Activated CD4-positive, alpha-beta T cell treated with anti-CD3 and anti-CD28 coated beads, Interleukin-2, amount 10 ng/mL, durations not matched to agents 24 days and 14 days (primary cell): ENCODE measurements around the gene NIPBL. TPM values are rescaled to one million over a fixed set of nuclear protein-coding genes. Genes with fewer than 3 reads are reported as not detected.
"Not testable (repeated sequence)": the region's sequence is repeated elsewhere in the genome, so short reads cannot be mapped to it uniquely, and the experiment has no call there.

Experiments used
- DNase-seq: peaks from one replicate; pipeline ENCODE4 v3.0.0; 2022
- H3K27ac Mint-ChIP-seq: one replicate; pipeline ENCODE4 v1.8.0; 2022; ENCODE audit warnings: mild to moderate bottlenecking, mixed read lengths
- H3K27me3 Mint-ChIP-seq: one replicate; pipeline ENCODE4 v1.8.0; 2022; ENCODE audit warnings: mixed read lengths
- H3K36me3 Mint-ChIP-seq: one replicate; pipeline ENCODE4 v1.8.0; 2022; ENCODE audit warnings: low read depth, mild to moderate bottlenecking, mixed read lengths
- H3K4me1 Mint-ChIP-seq: one replicate; pipeline ENCODE4 v1.8.0; 2021; ENCODE audit warnings: mixed read lengths
- H3K4me3 Mint-ChIP-seq: one replicate; pipeline ENCODE4 v1.8.0; 2022; ENCODE audit warnings: mild to moderate bottlenecking, moderate library complexity, mixed read lengths
- H3K9me3 Mint-ChIP-seq: one replicate; pipeline ENCODE4 v1.8.0; 2021; ENCODE audit warnings: mixed read lengths
- intact Hi-C: fragments of 100-400 bp; cut with micrococcal nuclease; formaldehyde crosslinking; loops from one replicate; pipeline ENCODE4 v1.15.1; 2023
- total RNA-seq: library from RNA; stranded (reverse); gene quantifications from 2 replicates; pipeline ENCODE4 v1.2.3, GENCODE V29; 2022

The NIPBL gene
- total RNA-seq, 1 donor from 2014 or later: 49.6 TPM

DNA sequence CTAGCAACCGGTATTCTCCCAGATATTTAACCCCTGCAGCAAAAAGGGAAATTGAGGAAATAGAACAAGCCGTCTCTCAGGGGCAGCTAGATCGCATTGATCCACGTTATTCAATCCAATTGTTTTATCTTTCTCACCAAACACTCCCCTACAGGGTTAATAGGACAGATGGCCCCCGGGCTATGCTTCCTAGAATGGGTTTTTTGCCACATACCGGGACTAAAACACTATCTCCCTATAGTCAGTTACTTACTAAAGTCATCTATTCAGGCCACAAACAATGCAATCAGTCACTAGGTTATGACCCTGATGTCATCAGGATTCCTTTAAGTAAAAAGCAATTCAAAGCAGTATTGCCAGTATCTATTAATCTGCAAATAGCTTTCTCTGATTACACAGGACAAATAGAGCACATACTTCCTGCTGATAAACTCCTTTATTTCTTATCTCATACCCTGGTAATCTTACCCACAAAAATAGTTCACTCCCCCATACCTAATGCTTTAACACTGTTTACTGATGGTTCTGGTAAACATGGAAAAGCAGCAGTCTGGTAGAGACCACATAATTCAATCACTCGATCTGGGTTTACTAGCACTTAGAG lies 213.7 kb downstream of the NIPBL start:
- peaks cover 6% of the 10 kb centered on the region for H3K9me3 Mint-ChIP-seq
- intact Hi-C loops: no loop called here
- no peak for DNase-seq
- H3K4me1 Mint-ChIP-seq: peaks cover 2% of the 10 kb centered on the region
- no peak overlapping the region for H3K27ac Mint-ChIP-seq
- no peaks in the 10 kb centered on the region for H3K27me3 Mint-ChIP-seq
- peaks cover 4% of the 10 kb centered on the region for H3K36me3 Mint-ChIP-seq
- H3K4me3 Mint-ChIP-seq: no peak overlapping the region

DNA sequence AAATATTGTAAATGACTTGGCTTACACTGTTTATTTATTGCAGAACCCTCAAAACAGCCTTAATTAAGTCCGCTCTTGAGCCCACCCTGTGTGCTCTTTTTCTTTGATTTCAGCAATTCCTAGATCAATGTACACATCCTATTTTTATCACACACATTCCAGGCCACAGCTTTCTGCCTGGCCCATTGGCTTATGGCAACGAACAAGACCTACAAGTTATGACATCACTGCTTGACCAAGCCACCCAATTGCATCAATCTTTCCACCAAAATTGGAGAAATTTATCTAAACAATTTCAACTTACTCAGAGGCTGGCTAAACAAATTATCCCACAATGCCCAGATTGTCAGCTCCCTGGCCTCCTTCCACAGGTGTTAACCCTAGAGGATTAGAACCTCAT lies 214.2 kb downstream of the NIPBL start:
- no peak overlapping the region for H3K27ac Mint-ChIP-seq
- DNase-seq: no peak
- H3K4me1 Mint-ChIP-seq: peaks cover 2% of the 10 kb centered on the region
- intact Hi-C loops: no loop called here
- H3K27me3 Mint-ChIP-seq: no peaks in the 10 kb centered on the region
- H3K4me3 Mint-ChIP-seq: no peak overlapping the region
- H3K36me3 Mint-ChIP-seq: peaks cover 4% of the 10 kb centered on the region
- H3K9me3 Mint-ChIP-seq: peaks cover 6% of the 10 kb centered on the region

DNA sequence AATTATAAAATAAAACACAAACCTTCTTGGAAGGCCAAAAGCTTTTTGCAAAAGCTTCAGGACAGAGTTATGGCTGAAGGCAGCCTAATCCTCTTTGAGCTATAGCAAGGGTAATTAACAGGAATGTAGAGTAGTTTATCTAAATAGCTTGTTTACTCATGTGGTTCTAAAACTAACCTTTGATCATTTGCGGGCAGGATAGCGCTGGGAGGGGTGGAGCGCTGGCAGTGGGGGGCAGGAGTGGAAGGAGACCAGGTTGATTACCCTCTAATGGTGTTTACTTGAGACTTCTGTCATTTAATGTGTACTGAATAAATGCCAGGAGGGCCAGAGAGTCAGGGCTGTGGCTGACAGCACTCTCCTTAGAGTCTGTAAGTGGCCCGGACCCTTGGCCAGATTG lies 217.2 kb downstream of the NIPBL start:
- H3K9me3 Mint-ChIP-seq: peaks cover 25% of the 10 kb centered on the region
- H3K4me3 Mint-ChIP-seq, H3K4me1 Mint-ChIP-seq, H3K27ac Mint-ChIP-seq, intact Hi-C loops, H3K27me3 Mint-ChIP-seq, DNase-seq: not testable (repeated sequence)
- H3K36me3 Mint-ChIP-seq: peaks cover 17% of the 10 kb centered on the region

DNA sequence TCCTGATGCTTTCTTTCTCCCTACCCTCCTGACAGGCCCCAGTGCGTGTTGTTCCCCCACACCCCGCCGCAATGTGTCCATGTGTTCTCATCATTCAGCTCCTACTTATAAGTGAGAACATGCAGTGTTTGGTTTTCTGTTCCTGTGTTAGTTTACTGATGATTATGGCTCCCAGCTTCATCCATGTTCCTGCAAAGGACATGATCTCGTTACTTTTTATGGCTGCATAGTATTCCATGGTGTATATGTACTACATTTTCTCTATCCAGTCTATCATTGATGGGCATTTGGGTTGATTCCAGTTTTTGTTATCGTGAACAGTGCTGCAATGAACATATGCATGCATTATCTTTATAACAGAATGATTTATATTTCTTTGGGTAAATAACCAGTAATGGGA lies 222.7 kb downstream of the NIPBL start:
- H3K27me3 Mint-ChIP-seq, intact Hi-C loops, H3K4me3 Mint-ChIP-seq, H3K27ac Mint-ChIP-seq, DNase-seq: not testable (repeated sequence)
- Mint-ChIP-seq H3K36me3 (peaks cover 45% of the 10 kb centered on the region), H3K4me1 (peaks cover 14% of the 10 kb centered on the region), H3K9me3 (peaks cover 44% of the 10 kb centered on the region)

DNA sequence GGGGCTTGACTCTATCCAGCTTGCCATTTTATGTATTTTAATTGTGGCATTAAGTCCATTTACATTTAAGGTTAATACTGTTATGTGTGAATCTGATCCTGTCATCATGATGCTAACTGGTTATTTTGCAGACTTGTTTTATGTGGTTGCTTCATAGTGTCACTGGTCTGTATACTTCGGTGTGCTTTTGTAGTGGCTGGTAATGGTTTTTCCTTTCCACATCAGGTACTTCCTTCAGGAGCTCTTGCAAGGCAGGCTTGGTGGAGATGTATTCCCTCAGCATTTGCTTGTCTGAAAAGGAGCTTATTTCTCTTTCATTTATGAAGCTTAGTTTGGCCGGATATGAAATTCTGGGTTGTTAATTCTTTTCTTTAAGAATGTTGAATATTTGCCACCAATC lies 226.7 kb downstream of the NIPBL start:
- H3K4me1 Mint-ChIP-seq: peaks cover 17% of the 10 kb centered on the region
- no peak overlapping the region for H3K27ac Mint-ChIP-seq
- DNase-seq: no peak
- peaks cover 55% of the 10 kb centered on the region for H3K36me3 Mint-ChIP-seq
- no peaks in the 10 kb centered on the region for H3K27me3 Mint-ChIP-seq
- peaks cover 32% of the 10 kb centered on the region for H3K9me3 Mint-ChIP-seq
- intact Hi-C loops: no loop called here
- H3K4me3 Mint-ChIP-seq: no peak overlapping the region

DNA sequence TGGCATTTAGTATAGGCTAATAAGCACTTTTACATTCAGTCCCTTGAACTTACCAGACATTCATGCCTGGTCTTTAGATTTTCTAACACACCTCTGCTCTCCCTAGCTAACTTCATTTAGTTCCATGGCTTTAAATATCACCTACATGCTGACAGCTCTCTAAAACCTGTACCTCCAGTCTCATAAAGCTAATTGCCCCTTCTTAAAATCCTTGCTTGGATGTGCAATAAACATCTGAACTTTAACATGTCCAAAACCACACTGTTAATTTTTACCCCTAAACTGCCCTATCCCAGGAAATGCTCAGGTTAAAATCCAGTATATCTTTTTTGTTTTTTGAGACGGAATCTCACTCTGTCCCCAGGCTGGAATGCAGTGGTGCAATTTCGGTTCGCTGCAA lies 232.8 kb downstream of the NIPBL start:
- Mint-ChIP-seq H3K4me1 (peaks cover 37% of the 10 kb centered on the region), H3K9me3 (peaks cover 12% of the 10 kb centered on the region), H3K4me3 (no peak overlapping the region), H3K27ac (no peak overlapping the region), H3K36me3 (peaks cover 48% of the 10 kb centered on the region), H3K27me3 (no peaks in the 10 kb centered on the region)
- DNase-seq: no peak
- intact Hi-C loops: loop anchor here (5.0 kb wide), 1 partner anchor 138 kb away; the partner anchor contains the start of gene CPLANE1

DNA sequence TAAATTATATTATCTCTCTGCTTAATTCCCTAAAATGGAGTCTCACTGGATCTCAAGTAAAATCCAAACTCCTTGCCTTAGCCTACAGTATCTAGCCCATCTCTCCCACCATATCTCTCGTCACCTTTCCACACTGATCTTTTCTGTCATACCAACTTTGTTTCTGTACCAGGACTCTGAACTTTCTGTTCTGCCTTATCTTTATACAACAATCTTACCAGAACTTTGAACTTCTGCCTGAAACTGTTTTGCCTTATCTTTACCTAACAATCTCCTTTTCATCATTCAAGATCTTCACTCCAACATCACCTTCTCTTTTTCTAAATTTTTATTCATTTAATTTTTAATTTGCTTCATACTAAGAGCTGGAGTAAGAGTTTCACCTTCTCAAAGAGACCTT lies 233.6 kb downstream of the NIPBL start:
- intact Hi-C loops: loop anchor here (5.0 kb wide), 4 partner anchors 87 to 627 kb away; partner anchors contain the start of genes NIPBL and NUP155
- Mint-ChIP-seq H3K27ac (peak overlapping the region; percentile 0), H3K36me3 (peaks cover 48% of the 10 kb centered on the region), H3K4me1 (peaks cover 37% of the 10 kb centered on the region), H3K27me3 (no peaks in the 10 kb centered on the region), H3K4me3 (peak overlapping the region; percentile 5), H3K9me3 (peaks cover 12% of the 10 kb centered on the region)
- DNase-seq: no peak

DNA sequence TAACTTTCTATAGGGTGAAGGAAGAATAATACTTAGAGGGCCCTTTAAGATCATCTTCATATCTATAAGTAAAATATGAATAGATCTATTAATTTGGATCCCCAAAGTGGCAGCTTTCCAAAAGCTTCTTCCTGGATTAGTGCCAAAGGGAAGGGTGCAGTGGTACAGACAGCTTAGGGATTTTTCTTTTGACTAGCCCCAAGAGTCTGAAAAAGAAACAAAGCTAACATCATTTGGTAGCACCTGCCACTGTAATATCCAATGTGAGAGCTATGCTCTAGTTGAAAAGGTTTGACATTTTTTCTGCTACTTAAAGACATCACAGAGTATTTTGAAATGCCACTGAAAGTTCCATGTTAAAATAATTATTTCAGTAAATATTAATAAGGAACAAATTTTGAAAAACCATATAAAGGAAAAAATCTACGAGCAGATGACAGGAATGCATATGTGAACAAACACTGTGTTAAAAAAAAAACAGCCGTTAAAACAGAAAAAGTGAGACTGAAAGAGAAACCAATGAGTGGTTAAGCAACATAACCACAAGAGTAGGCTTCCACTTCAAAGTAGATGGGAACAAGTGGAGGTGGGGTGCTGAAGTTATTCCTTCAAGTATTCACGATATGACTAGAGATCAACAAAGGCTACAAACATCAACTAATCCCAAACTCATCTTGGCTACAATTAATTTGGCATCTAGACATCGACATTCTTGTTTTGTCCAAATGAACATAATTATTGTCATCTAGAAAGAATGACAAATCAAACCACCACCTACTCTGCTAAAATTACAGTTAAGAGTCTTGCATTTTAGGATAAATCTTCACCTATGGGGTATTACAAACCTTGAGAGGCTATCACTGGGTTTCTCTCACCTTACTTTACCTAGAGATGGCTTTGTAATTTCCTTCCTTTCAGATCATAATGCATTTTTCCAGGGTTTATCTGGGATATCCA lies 235.1 kb downstream of the NIPBL start:
- H3K4me3 Mint-ChIP-seq: peak overlapping the region; percentile 52
- peak; percentile 87 for DNase-seq
- intact Hi-C loops: loop anchor here (1.0 to 5.0 kb wide), 5 partner anchors 86 to 626 kb away; partner anchors contain the start of genes NIPBL and NUP155
- peak overlapping the region; percentile 78 for H3K27ac Mint-ChIP-seq
- no peaks in the 10 kb centered on the region for H3K27me3 Mint-ChIP-seq
- peaks cover 43% of the 10 kb centered on the region for H3K36me3 Mint-ChIP-seq
- peaks cover 12% of the 10 kb centered on the region for H3K9me3 Mint-ChIP-seq
- peaks cover 34% of the 10 kb centered on the region for H3K4me1 Mint-ChIP-seq

DNA sequence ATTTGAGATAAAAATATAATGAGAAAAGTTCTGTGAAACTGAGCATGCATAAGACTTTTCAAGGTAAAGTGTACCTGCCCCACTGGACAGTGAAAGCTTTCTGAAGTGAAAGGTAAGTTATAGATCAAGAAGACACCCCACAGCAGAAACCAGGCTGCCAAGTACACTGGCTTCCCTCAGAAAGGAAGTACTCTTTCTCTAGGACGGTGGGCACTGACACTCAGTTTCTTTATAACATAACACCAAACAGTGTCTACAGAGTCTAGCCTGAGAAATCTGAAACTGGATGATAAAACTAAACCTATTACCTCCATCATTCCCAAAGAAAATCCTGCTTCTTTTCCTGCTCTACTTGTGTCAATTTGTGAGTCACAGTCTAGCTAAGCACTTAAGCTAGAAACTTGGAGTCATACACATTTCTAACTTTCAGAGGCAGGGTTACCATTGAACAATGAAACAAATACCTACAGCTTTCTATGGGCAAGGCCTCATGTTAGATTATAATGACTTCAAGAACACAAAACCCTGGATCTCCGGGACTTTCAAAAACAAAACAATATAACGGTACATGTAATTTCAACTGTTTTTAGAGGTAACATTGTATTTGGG lies 235.9 kb downstream of the NIPBL start:
- peak overlapping the region; percentile 52 for H3K4me3 Mint-ChIP-seq

More for the DNA sequence above, 235.9 kb downstream of the NIPBL start:
- DNase-seq: peak; percentile 69
- intact Hi-C loops: loop anchor here (1.0 to 5.0 kb wide), 5 partner anchors 85 to 625 kb away; partner anchors contain the start of genes NIPBL and NUP155
- peak overlapping the region; percentile 78 for H3K27ac Mint-ChIP-seq
- peaks cover 12% of the 10 kb centered on the region for H3K9me3 Mint-ChIP-seq
- no peaks in the 10 kb centered on the region for H3K27me3 Mint-ChIP-seq
- peaks cover 40% of the 10 kb centered on the region for H3K36me3 Mint-ChIP-seq
- H3K4me1 Mint-ChIP-seq: peaks cover 34% of the 10 kb centered on the region
